MM.1S (cell line): Measurements from ENCODE around the gene P3H1.
"Not testable (repeated sequence)": the region's sequence is repeated elsewhere in the genome, so short reads cannot be mapped to it uniquely, and the experiment has no call there.

Experiments
- CTCF ChIP-seq: fragments of 300-600 bp; sonication (generic); IDR thresholded peaks from 2 replicates; pipeline ENCODE4 v1.5.1; 2016; ENCODE audit warnings: antibody characterized with exemption, low read length, mixed read lengths
- EZH2 ChIP-seq: fragments of 300-600 bp; sonication (generic); optimal IDR thresholded peaks from 2 replicates; pipeline ENCODE3; 2017; ENCODE audit warnings: low read depth, mild to moderate bottlenecking, antibody characterized with exemption, low read length, mixed read lengths

- TF ChIP-seq CTCF, EZH2: not testable (repeated sequence)
These were observed 48.0 kb upstream of the P3H1 start for GRCh38 chr1:42814815-42815214.
